GM21717 (cell line): ENCODE measurements around the gene PIK3CB.
"Not testable (repeated sequence)": the region's sequence is repeated elsewhere in the genome, so short reads cannot be mapped to it uniquely, and the experiment has no call there.

Experiments
- ATAC-seq: cut with Tn5 transposase; IDR thresholded peaks from one replicate; pipeline ENCODE4 v1.9.1; 2021; ENCODE audit warnings: mild to moderate bottlenecking, moderate library complexity; ENCODE audit not compliant: unreplicated experiment

PIK3CB gene

GRCh38 chr3:138768125-138768524, 66.6 kb downstream of the PIK3CB start:
- no peak for ATAC-seq

- no peak for ATAC-seq
Measured at GRCh38 chr3:138767498-138768104, 67.1 kb downstream of the PIK3CB start.

GRCh38 chr3:138761002-138761401, 73.7 kb downstream of the PIK3CB start:
- no peak for ATAC-seq

- ATAC-seq, result no peak
Measured at GRCh38 chr3:138748190-138748589, 86.5 kb downstream of the PIK3CB start.

GRCh38 chr3:138747225-138747624, 87.5 kb downstream of the PIK3CB start:
- no peak for ATAC-seq

- ATAC-seq, result no peak
Measured at GRCh38 chr3:138740072-138740471, 94.7 kb downstream of the PIK3CB start.

- no peak for ATAC-seq
Measured at GRCh38 chr3:138732456-138732855, 102.3 kb downstream of the PIK3CB start.

- ATAC-seq, result no peak
Measured at GRCh38 chr3:138726946-138727730, 107.6 kb downstream of the PIK3CB start.

GRCh38 chr3:138726042-138726441, 108.7 kb downstream of the PIK3CB start:
- not testable (repeated sequence) for ATAC-seq

- ATAC-seq, result no peak
Measured at GRCh38 chr3:138725116-138725515, 109.6 kb downstream of the PIK3CB start.

GRCh38 chr3:138724443-138724842, 110.3 kb downstream of the PIK3CB start:
- no peak for ATAC-seq

GRCh38 chr3:138718849-138719248, 115.9 kb downstream of the PIK3CB start:
- no peak for ATAC-seq

- peak; percentile 74 for ATAC-seq
Measured at GRCh38 chr3:138717348-138717747, 117.4 kb downstream of the PIK3CB start.

GRCh38 chr3:138712086-138712485, 122.6 kb downstream of the PIK3CB start:
- ATAC-seq, result no peak

- ATAC-seq, result no peak
Measured at GRCh38 chr3:138705675-138706074, 129.1 kb downstream of the PIK3CB start.

- ATAC-seq, result no peak
Measured at GRCh38 chr3:138696666-138697370, 137.9 kb downstream of the PIK3CB start.

- no peak for ATAC-seq
Measured at GRCh38 chr3:138694287-138695007, 140.3 kb downstream of the PIK3CB start.

GRCh38 chr3:138692152-138692551, 142.6 kb downstream of the PIK3CB start:
- no peak for ATAC-seq

GRCh38 chr3:138691351-138691750, 143.4 kb downstream of the PIK3CB start:
- no peak for ATAC-seq

- ATAC-seq, result no peak
Measured at GRCh38 chr3:138690036-138690435, 144.7 kb downstream of the PIK3CB start.

- ATAC-seq, result no peak
Measured at GRCh38 chr3:138688871-138689299, 145.8 kb downstream of the PIK3CB start.
